Measurements from ENCODE around the gene CXCL17. TPM values are rescaled to one million over a fixed set of nuclear protein-coding genes. Genes with fewer than 3 reads are reported as not detected.

The CXCL17 gene
- total RNA-seq, 1 donor from 2014 or later = not detected

- DNase-seq (ENCODE audit: low spot score) = no peak
- ATAC-seq = no peak
These were observed 16.1 kb downstream of the CXCL17 start for GRCh38 chr19:42426643-42427042.

GRCh38 chr19:42424712-42425131, 18.0 kb downstream of the CXCL17 start:
- ATAC-seq = no peak
- DNase-seq (ENCODE audit: low spot score) = no peak

GRCh38 chr19:42424345-42424707, 18.4 kb downstream of the CXCL17 start:
- no peak for DNase-seq (ENCODE audit: low spot score)

GRCh38 chr19:42423462-42424344, 19.0 kb downstream of the CXCL17 start:
- peak; percentile 73 for ATAC-seq
- peak; percentile 70 for DNase-seq (ENCODE audit: low spot score)

More at GRCh38 chr19:42424345-42424707, 18.4 kb downstream of the CXCL17 start:
- ATAC-seq = no peak

GRCh38 chr19:42422901-42423461, 19.8 kb downstream of the CXCL17 start:
- ATAC-seq = peak; percentile 4
- DNase-seq (ENCODE audit: low spot score) = no peak

- DNase-seq (ENCODE audit: low spot score) (no peak), ATAC-seq (no peak)
These were observed 20.4 kb downstream of the CXCL17 start for GRCh38 chr19:42422092-42422900.

GRCh38 chr19:42421591-42422031, 21.1 kb downstream of the CXCL17 start:
- ATAC-seq (no peak), DNase-seq (ENCODE audit: low spot score) (no peak)

- no peak for DNase-seq (ENCODE audit: low spot score)
- ATAC-seq = no peak
These were observed 21.6 kb downstream of the CXCL17 start for GRCh38 chr19:42421101-42421500.

GRCh38 chr19:42420055-42420544, 22.6 kb downstream of the CXCL17 start:
- ATAC-seq = peak; percentile 80
- no peak for DNase-seq (ENCODE audit: low spot score)

GRCh38 chr19:42419309-42419708, 23.4 kb downstream of the CXCL17 start:
- no peak for DNase-seq (ENCODE audit: low spot score)
- peak; percentile 65 for ATAC-seq

- no peak for ATAC-seq
- no peak for DNase-seq (ENCODE audit: low spot score)
These were observed 30.1 kb downstream of the CXCL17 start for GRCh38 chr19:42412661-42413076.

GRCh38 chr19:42412227-42412626, 30.5 kb downstream of the CXCL17 start:
- peak; percentile 27 for ATAC-seq
- DNase-seq (ENCODE audit: low spot score) = no peak

GRCh38 chr19:42411581-42412178, 31.1 kb downstream of the CXCL17 start:
- DNase-seq (ENCODE audit: low spot score) (no peak), ATAC-seq (no peak)

- no peak for DNase-seq (ENCODE audit: low spot score)
- ATAC-seq = no peak
These were observed 32.4 kb downstream of the CXCL17 start for GRCh38 chr19:42410371-42410770.

- peak; percentile 83 for DNase-seq (ENCODE audit: low spot score)
- peak; percentile 93 for ATAC-seq
These were observed 33.3 kb downstream of the CXCL17 start for GRCh38 chr19:42409477-42409876.

GRCh38 chr19:42407816-42408175, 35.0 kb downstream of the CXCL17 start:
- ATAC-seq (no peak), DNase-seq (ENCODE audit: low spot score) (no peak)

- ATAC-seq = no peak
- DNase-seq (ENCODE audit: low spot score) = no peak
These were observed 35.5 kb downstream of the CXCL17 start for GRCh38 chr19:42407085-42407815.

GRCh38 chr19:42406111-42406510, 36.6 kb downstream of the CXCL17 start:
- DNase-seq (ENCODE audit: low spot score) (no peak), ATAC-seq (no peak)

- ATAC-seq (no peak), DNase-seq (ENCODE audit: low spot score) (no peak)
These were observed 39.2 kb downstream of the CXCL17 start for GRCh38 chr19:42403586-42403985.
